ENCODE data around the gene KLF6. TPM values are rescaled to one million over a fixed set of nuclear protein-coding genes. Genes with fewer than 3 reads are reported as not detected.

Gene KLF6
- total and polyA plus RNA-seq, 9 donors: 45.4 to 178 (median 85.7) TPM

- Histone ChIP-seq H3K9me3 (no peaks in the 10 kb centered on the region), H3K27me3 (no peaks in the 10 kb centered on the region), H3K4me1 (ENCODE audit: insufficient read depth) (peaks cover 2% of the 10 kb centered on the region), H3K36me3 (no peaks in the 10 kb centered on the region), H3K27ac (no peak overlapping the region), H3K4me3 (no peak overlapping the region)
- no peak for DNase-seq
- TF ChIP-seq POLR2A (IDR thresholded peaks at IDR 0.05) (no peak), EP300 (IDR thresholded peaks at IDR 0.05) (no peak), CTCF (IDR thresholded peaks at IDR 0.05) (no peak)
- intact Hi-C loops (cut with DNase I): no loop called here
- WGBS, 3 donors: 92 to 95% (median 94%) methylated on average over 8 of the region's 8 CpGs
Measured at GRCh38 chr10:3802526-3803265, 17.7 kb upstream of the KLF6 start.

GRCh38 chr10:3801558-3802192 lies 16.7 kb upstream of the KLF6 start:
- Histone ChIP-seq H3K9me3 (no peaks in the 10 kb centered on the region), H3K4me3 (no peak overlapping the region), H3K27me3 (no peaks in the 10 kb centered on the region), H3K27ac (no peak overlapping the region), H3K4me1 (ENCODE audit: insufficient read depth) (peaks cover 2% of the 10 kb centered on the region), H3K36me3 (no peaks in the 10 kb centered on the region)
- no peak for DNase-seq
- 85 to 96% (median 95%) methylated on average over 11 of the region's 11 CpGs for WGBS, 3 donors
- TF ChIP-seq EP300 (IDR thresholded peaks at IDR 0.05): no peak
- TF ChIP-seq POLR2A (IDR thresholded peaks at IDR 0.05): no peak
- no peak for TF ChIP-seq CTCF (IDR thresholded peaks at IDR 0.05)
- intact Hi-C loops (cut with DNase I): no loop called here

- TF ChIP-seq EP300 (IDR thresholded peaks at IDR 0.05): no peak
- TF ChIP-seq POLR2A (IDR thresholded peaks at IDR 0.05): no peak
- TF ChIP-seq CTCF (IDR thresholded peaks at IDR 0.05): no peak
- intact Hi-C loops (cut with DNase I): no loop called here
Measured at GRCh38 chr10:3800586-3800985, 15.6 kb upstream of the KLF6 start.

GRCh38 chr10:3797750-3798149 lies 12.7 kb upstream of the KLF6 start:
- intact Hi-C loops (cut with DNase I): no loop called here
- Histone ChIP-seq H3K9me3 (no peaks in the 10 kb centered on the region), H3K27ac (no peak overlapping the region), H3K4me1 (ENCODE audit: insufficient read depth) (no peaks in the 10 kb centered on the region), H3K27me3 (no peaks in the 10 kb centered on the region), H3K4me3 (no peak overlapping the region), H3K36me3 (no peaks in the 10 kb centered on the region)
- no peak for DNase-seq
- WGBS, 3 donors: 74 to 96% (median 91%) methylated on average over 1 of the region's 1 CpG
- TF ChIP-seq POLR2A (IDR thresholded peaks at IDR 0.05) (no peak), EP300 (IDR thresholded peaks at IDR 0.05) (no peak), CTCF (IDR thresholded peaks at IDR 0.05) (no peak)

More at GRCh38 chr10:3800586-3800985, 15.6 kb upstream of the KLF6 start:
- peaks cover 2% of the 10 kb centered on the region for H3K4me1 ChIP-seq (ENCODE audit: insufficient read depth)
- H3K27me3 ChIP-seq: no peaks in the 10 kb centered on the region
- H3K36me3 ChIP-seq: no peaks in the 10 kb centered on the region
- no peaks in the 10 kb centered on the region for H3K9me3 ChIP-seq
- DNase-seq: no peak
- no peak overlapping the region for H3K27ac ChIP-seq
- H3K4me3 ChIP-seq: no peak overlapping the region
- 94 to 95% (median 95%) methylated on average over 5 of the region's 5 CpGs for WGBS, 3 donors
